Measurements from ENCODE around the gene SEC63.
"Not testable (repeated sequence)": the region's sequence is repeated elsewhere in the genome, so short reads cannot be mapped to it uniquely, and the experiment has no call there.

The SEC63 gene

GRCh38 chr6:107894809-107895396, 63.1 kb downstream of the SEC63 start:
- ATAC-seq: no peak
- no peak for TF ChIP-seq PATZ1 (CRISPR knock-in tag; IDR thresholded peaks at IDR 0.05; ENCODE audit: borderline replicate concordance)
- no peak for TF ChIP-seq CSDC2 (CRISPR knock-in tag; IDR thresholded peaks at IDR 0.05)
- no peak for TF ChIP-seq ISL1 (CRISPR knock-in tag; IDR thresholded peaks at IDR 0.05)
- TF ChIP-seq RARB (CRISPR knock-in tag; IDR thresholded peaks at IDR 0.05): no peak

- ATAC-seq: not testable (repeated sequence)
Measured at GRCh38 chr6:107890431-107890830, 67.6 kb downstream of the SEC63 start.

- ATAC-seq: not testable (repeated sequence)
Measured at GRCh38 chr6:107885950-107886349, 72.1 kb downstream of the SEC63 start.

DNA sequence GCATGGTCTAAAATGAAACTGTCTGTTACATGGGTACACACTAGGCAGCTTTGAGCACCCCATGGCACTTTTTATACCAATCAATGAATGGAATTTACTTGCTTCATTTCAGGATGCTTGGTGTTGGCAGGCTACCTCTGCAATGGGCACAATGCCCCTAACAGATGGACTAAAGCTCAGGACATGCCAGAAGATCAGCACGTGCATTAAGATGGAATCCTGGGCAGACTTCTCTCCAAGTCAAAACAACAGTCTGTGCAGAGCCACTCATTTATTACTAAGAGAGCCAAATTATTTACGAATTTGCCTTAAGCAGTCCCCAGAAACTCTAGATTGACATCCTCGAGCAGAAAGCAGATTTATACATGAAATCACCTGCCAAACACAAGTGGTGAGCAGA, 78.1 kb downstream of the SEC63 start:
- no peak for TF ChIP-seq CREB5 (CRISPR knock-in tag; IDR thresholded peaks at IDR 0.05; ENCODE audit: low read depth)
- TF ChIP-seq, protein P1, sequence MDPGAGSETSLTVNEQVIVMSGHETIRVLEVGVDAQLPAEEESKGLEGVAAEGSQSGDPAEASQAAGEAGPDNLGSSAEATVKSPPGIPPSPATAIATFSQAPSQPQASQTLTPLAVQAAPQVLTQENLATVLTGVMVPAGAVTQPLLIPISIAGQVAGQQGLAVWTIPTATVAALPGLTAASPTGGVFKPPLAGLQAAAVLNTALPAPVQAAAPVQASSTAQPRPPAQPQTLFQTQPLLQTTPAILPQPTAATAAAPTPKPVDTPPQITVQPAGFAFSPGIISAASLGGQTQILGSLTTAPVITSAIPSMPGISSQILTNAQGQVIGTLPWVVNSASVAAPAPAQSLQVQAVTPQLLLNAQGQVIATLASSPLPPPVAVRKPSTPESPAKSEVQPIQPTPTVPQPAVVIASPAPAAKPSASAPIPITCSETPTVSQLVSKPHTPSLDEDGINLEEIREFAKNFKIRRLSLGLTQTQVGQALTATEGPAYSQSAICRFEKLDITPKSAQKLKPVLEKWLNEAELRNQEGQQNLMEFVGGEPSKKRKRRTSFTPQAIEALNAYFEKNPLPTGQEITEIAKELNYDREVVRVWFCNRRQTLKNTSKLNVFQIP (CRISPR knock-in tag; IDR thresholded peaks at IDR 0.05; ENCODE audit: borderline replicate concordance, low read depth): no peak
- no peak for TF ChIP-seq PATZ1 (CRISPR knock-in tag; IDR thresholded peaks at IDR 0.05; ENCODE audit: borderline replicate concordance)
- no peak for TF ChIP-seq SNAI2 (CRISPR knock-in tag; IDR thresholded peaks at IDR 0.05)
- TF ChIP-seq ISL1 (CRISPR knock-in tag; IDR thresholded peaks at IDR 0.05): no peak
- TF ChIP-seq ZC3H10 (CRISPR knock-in tag; IDR thresholded peaks at IDR 0.05): no peak
- no peak for TF ChIP-seq OSR1 (CRISPR knock-in tag; IDR thresholded peaks at IDR 0.05)
- no peak for ATAC-seq

- ATAC-seq: no peak
- TF ChIP-seq ISL1 (CRISPR knock-in tag; IDR thresholded peaks at IDR 0.05): no peak
- TF ChIP-seq, protein P2, sequence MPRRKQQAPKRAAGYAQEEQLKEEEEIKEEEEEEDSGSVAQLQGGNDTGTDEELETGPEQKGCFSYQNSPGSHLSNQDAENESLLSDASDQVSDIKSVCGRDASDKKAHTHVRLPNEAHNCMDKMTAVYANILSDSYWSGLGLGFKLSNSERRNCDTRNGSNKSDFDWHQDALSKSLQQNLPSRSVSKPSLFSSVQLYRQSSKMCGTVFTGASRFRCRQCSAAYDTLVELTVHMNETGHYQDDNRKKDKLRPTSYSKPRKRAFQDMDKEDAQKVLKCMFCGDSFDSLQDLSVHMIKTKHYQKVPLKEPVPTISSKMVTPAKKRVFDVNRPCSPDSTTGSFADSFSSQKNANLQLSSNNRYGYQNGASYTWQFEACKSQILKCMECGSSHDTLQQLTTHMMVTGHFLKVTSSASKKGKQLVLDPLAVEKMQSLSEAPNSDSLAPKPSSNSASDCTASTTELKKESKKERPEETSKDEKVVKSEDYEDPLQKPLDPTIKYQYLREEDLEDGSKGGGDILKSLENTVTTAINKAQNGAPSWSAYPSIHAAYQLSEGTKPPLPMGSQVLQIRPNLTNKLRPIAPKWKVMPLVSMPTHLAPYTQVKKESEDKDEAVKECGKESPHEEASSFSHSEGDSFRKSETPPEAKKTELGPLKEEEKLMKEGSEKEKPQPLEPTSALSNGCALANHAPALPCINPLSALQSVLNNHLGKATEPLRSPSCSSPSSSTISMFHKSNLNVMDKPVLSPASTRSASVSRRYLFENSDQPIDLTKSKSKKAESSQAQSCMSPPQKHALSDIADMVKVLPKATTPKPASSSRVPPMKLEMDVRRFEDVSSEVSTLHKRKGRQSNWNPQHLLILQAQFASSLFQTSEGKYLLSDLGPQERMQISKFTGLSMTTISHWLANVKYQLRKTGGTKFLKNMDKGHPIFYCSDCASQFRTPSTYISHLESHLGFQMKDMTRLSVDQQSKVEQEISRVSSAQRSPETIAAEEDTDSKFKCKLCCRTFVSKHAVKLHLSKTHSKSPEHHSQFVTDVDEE (CRISPR knock-in tag; IDR thresholded peaks at IDR 0.05): no peak
- no peak for TF ChIP-seq ARNTL (CRISPR knock-in tag; IDR thresholded peaks at IDR 0.05; ENCODE audit: borderline replicate concordance, low read depth)
- no peak for TF ChIP-seq CSRNP3 (CRISPR knock-in tag; IDR thresholded peaks at IDR 0.05)
- TF ChIP-seq TCF4 (CRISPR knock-in tag; IDR thresholded peaks at IDR 0.05; ENCODE audit: borderline replicate concordance): no peak
- TF ChIP-seq ZFP30 (CRISPR knock-in tag; IDR thresholded peaks at IDR 0.05): no peak
- no peak for TF ChIP-seq SNAI2 (CRISPR knock-in tag; IDR thresholded peaks at IDR 0.05)
- TF ChIP-seq TOX (CRISPR knock-in tag; IDR thresholded peaks at IDR 0.05; ENCODE audit: borderline replicate concordance): no peak
- no peak for TF ChIP-seq GLIS3 (CRISPR knock-in tag; IDR thresholded peaks at IDR 0.05)
- TF ChIP-seq ZNF8 (CRISPR knock-in tag; IDR thresholded peaks at IDR 0.05): no peak
- TF ChIP-seq ZNF565 (CRISPR knock-in tag; conservative IDR thresholded peaks at IDR 0.05; ENCODE audit: low read depth): no peak
- TF ChIP-seq ZFP3 (CRISPR knock-in tag; IDR thresholded peaks at IDR 0.05): no peak
- TF ChIP-seq PATZ1 (CRISPR knock-in tag; IDR thresholded peaks at IDR 0.05; ENCODE audit: borderline replicate concordance): no peak
- no peak for TF ChIP-seq ZNF70 (CRISPR knock-in tag; IDR thresholded peaks at IDR 0.05)
- TF ChIP-seq CREB5 (CRISPR knock-in tag; IDR thresholded peaks at IDR 0.05; ENCODE audit: low read depth): no peak
Measured at GRCh38 chr6:107877968-107878367, 80.0 kb downstream of the SEC63 start.

Measured in SK-N-SH treated with all-trans-retinoic acid at 6 μM for 48 hours (cell line).